HepG2 (cell line): ENCODE data around the gene SHBG. TPM values are rescaled to one million over a fixed set of nuclear protein-coding genes. Genes with fewer than 3 reads are reported as not detected.

Experiments
- BHLHE40 ChIP-seq: IDR thresholded peaks from 2 replicates; pipeline ENCODE4 v1.6.1; 2011; ENCODE audit warnings: low read length, improper control_type of control experiment
- BRCA1 ChIP-seq: sonication (generic); formaldehyde crosslinking; IDR thresholded peaks from 2 replicates; pipeline ENCODE4 v1.4.0; 2020; ENCODE audit warnings: missing genetic modification reagents
- FOXC1 ChIP-seq: sonication (generic); formaldehyde crosslinking; IDR thresholded peaks from 2 replicates; pipeline ENCODE4 v1.8.0; 2022; ENCODE audit warnings: mild to moderate bottlenecking, missing genetic modification reagents, borderline replicate concordance
- MAFK ChIP-seq, 2 experiments: IDR thresholded peaks in 1 of 2; conservative IDR thresholded peaks in 1 of 2; 2 replicates each; pipeline ENCODE4 v1.6.1; 2011; ENCODE audit warnings: improper control_type of control experiment in 2 of 2, low read length in 2 of 2
- MXD4 ChIP-seq: IDR thresholded peaks from 2 replicates; pipeline ENCODE4 v1.6.1; 2016; ENCODE audit warnings: mild to moderate bottlenecking, missing biosample characterization, missing genetic modification reagents
- NFIB ChIP-seq: sonication (generic); formaldehyde crosslinking; IDR thresholded peaks from 2 replicates; pipeline ENCODE4 v1.9.0; 2021; ENCODE audit warnings: missing genetic modification reagents, mild to moderate bottlenecking, borderline replicate concordance
- NR2F2 ChIP-seq: IDR thresholded peaks from 2 replicates; pipeline ENCODE4 v1.6.1; 2012; ENCODE audit warnings: low read depth, inconsistent platforms, borderline replicate concordance
- POLR2A ChIP-seq, 2 experiments: IDR thresholded peaks; 2 replicates each; pipeline ENCODE4 v1.6.1; 2011; ENCODE audit warnings: low read depth in 2 of 2, low read length in 2 of 2, mild to moderate bottlenecking in 1 of 2, moderate library complexity in 1 of 2; ENCODE audit not compliant: insufficient read depth in 1 of 2
- RFX5 ChIP-seq: IDR thresholded peaks from 2 replicates; pipeline ENCODE4 v1.6.1; 2011; ENCODE audit warnings: low read depth, low read length, improper control_type of control experiment
- SOX13 ChIP-seq, 3 experiments: fragments of 450-650 bp in 1 of 3; sonication (generic) in 1 of 3; formaldehyde crosslinking in 1 of 3; IDR thresholded peaks in 2 of 3; conservative IDR thresholded peaks in 1 of 3; 2 replicates each; pipeline versions ENCODE4 v1.5.0 to v1.6.1; 2016 to 2020; ENCODE audit warnings: antibody characterized with exemption in 1 of 3, mild to moderate bottlenecking in 1 of 3, missing compliant biosample characterization in 1 of 3, missing genetic modification reagents in 1 of 3, moderate library complexity in 1 of 3
- SRSF4 ChIP-seq: fragments of 200-400 bp; formaldehyde crosslinking; IDR thresholded peaks from one replicate; pipeline ENCODE4 v1.6.1; 2018; ENCODE audit warnings: mild to moderate bottlenecking, low read depth, low read length, moderate library complexity; ENCODE audit not compliant: poor library complexity, severe bottlenecking
- SRSF9 ChIP-seq: fragments of 200-400 bp; formaldehyde crosslinking; IDR thresholded peaks from 2 replicates; pipeline ENCODE4 v1.6.1; 2018; ENCODE audit warnings: borderline replicate concordance, mild to moderate bottlenecking, low read depth, low read length; ENCODE audit not compliant: insufficient read depth, poor library complexity, severe bottlenecking
- WIZ ChIP-seq: sonication (generic); formaldehyde crosslinking; IDR thresholded peaks from 2 replicates; pipeline ENCODE4 v1.5.1; 2020; ENCODE audit warnings: mild to moderate bottlenecking, missing genetic modification reagents
- YY1 ChIP-seq: IDR thresholded peaks from 2 replicates; pipeline ENCODE4 v1.6.1; 2011; ENCODE audit warnings: low read length, low read depth, moderate library complexity, mild to moderate bottlenecking; ENCODE audit not compliant: insufficient read depth, insufficient replicate concordance
- ZC3H4 ChIP-seq: sonication (generic); formaldehyde crosslinking; IDR thresholded peaks from 2 replicates; pipeline ENCODE4 v1.4.0; 2020; ENCODE audit warnings: missing genetic modification reagents, borderline replicate concordance
- ZNF20 ChIP-seq: sonication (generic); formaldehyde crosslinking; IDR thresholded peaks from 2 replicates; pipeline ENCODE4 v1.4.0; 2020; ENCODE audit warnings: mild to moderate bottlenecking, moderate library complexity, missing genetic modification reagents
- ZNF468 ChIP-seq: sonication (generic); formaldehyde crosslinking; IDR thresholded peaks from 2 replicates; pipeline ENCODE4 v1.8.0; 2022; ENCODE audit warnings: mild to moderate bottlenecking, moderate library complexity, missing genetic modification reagents
- ZNF670 ChIP-seq: sonication (generic); formaldehyde crosslinking; IDR thresholded peaks from 2 replicates; pipeline ENCODE4 v1.8.0; 2022; ENCODE audit warnings: mild to moderate bottlenecking, missing genetic modification reagents, borderline replicate concordance
- ZNF678 ChIP-seq: sonication (generic); formaldehyde crosslinking; IDR thresholded peaks from 2 replicates; pipeline ENCODE4 v1.4.0; 2020; ENCODE audit warnings: mild to moderate bottlenecking, missing genetic modification reagents
- ZNF768 ChIP-seq: sonication (generic); formaldehyde crosslinking; IDR thresholded peaks from 2 replicates; pipeline ENCODE4 v1.4.0; 2020; ENCODE audit warnings: missing genetic modification reagents
- polyA plus RNA-seq, 8 experiments: library from polyadenylated mRNA; depleted of rRNA in 3 of 8; stranded (reverse) in 7 of 8; unstranded in 1 of 8; fragments of >200 nt; fragmentation: Illumina TruSeq in 4 of 8; extraction: Trizol in 4 of 8; gene quantifications; 2 replicates each; pipeline versions ENCODE4 v1.2.1 to v1.2.3, GENCODE V29; 2011 to 2016; ENCODE audit warnings: low read depth in 4 of 8, missing spikeins in 1 of 8, mixed read lengths in 1 of 8; ENCODE audit not compliant: insufficient read depth in 1 of 8
- total RNA-seq, 5 experiments: library from RNA; depleted of rRNA; stranded (reverse); fragments of >200 nt; fragmentation: Illumina TruSeq; extraction: Trizol; gene quantifications; 2 replicates each; pipeline ENCODE4 v1.2.3, GENCODE V29; 2016; ENCODE audit warnings: low read depth in 1 of 5
- TF ChIP-seq, protein P1 (sequence below): sonication (generic); formaldehyde crosslinking; IDR thresholded peaks from 2 replicates; pipeline ENCODE4 v1.4.0; 2020; ENCODE audit warnings: missing genetic modification reagents, borderline replicate concordance
- TF ChIP-seq, protein P2 (sequence below): IDR thresholded peaks from 2 replicates; pipeline ENCODE4 v1.6.1; 2012; ENCODE audit warnings: low read length, improper control_type of control experiment
- TF ChIP-seq, protein P3 (sequence below): conservative IDR thresholded peaks from 2 replicates; pipeline ENCODE4 v1.6.1; 2018; ENCODE audit warnings: missing genetic modification reagents

The SHBG gene
- total and polyA plus RNA-seq, 2 of the 13 experiments (the other 11 are each of a cell fraction or from before 2014, with no cell fraction given) = 4.0 to 6.1 TPM

DNA sequence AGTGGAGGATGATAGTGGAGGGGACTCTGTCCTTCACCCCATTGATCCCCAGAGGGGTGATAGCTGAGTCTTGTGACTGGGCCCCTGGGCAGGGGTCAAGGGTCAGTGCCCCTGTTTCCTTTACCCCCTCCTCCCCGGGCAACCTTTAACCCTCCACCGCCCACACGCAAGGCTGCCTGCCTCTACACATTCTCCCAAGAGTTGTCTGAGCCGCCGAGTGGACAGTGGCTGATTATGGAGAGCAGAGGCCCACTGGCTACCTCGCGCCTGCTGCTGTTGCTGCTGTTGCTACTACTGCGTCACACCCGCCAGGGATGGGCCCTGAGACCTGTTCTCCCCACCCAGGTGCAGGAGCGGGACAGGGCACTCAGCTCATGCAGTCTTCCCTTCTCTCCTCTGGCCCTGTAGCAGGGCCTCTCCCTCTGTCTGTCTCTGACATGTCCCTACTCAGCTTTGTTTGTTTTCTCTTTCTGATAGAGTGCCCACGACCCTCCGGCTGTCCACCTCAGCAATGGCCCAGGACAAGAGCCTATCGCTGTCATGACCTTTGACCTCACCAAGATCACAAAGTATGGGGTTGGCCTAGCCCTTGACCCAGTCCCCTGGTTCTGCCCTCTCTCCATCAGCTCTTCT is at the start of gene SHBG (continued):
- peak in 1 of 2 experiments; percentile 39; a peak in 1 of 4 replicates for TF ChIP-seq POLR2A (IDR thresholded peaks at IDR 0.05; ENCODE audit: insufficient read depth in 1 of 2, low read depth in 2 of 2, low read length in 2 of 2)
- no peak for TF ChIP-seq SRSF9
- TF ChIP-seq, protein P1, sequence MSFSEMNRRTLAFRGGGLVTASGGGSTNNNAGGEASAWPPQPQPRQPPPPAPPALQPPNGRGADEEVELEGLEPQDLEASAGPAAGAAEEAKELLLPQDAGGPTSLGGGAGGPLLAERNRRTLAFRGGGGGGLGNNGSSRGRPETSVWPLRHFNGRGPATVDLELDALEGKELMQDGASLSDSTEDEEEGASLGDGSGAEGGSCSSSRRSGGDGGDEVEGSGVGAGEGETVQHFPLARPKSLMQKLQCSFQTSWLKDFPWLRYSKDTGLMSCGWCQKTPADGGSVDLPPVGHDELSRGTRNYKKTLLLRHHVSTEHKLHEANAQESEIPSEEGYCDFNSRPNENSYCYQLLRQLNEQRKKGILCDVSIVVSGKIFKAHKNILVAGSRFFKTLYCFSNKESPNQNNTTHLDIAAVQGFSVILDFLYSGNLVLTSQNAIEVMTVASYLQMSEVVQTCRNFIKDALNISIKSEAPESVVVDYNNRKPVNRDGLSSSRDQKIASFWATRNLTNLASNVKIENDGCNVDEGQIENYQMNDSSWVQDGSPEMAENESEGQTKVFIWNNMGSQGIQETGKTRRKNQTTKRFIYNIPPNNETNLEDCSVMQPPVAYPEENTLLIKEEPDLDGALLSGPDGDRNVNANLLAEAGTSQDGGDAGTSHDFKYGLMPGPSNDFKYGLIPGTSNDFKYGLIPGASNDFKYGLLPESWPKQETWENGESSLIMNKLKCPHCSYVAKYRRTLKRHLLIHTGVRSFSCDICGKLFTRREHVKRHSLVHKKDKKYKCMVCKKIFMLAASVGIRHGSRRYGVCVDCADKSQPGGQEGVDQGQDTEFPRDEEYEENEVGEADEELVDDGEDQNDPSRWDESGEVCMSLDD = peak; percentile 91; the same call in 1 of the 2 replicates
- TF ChIP-seq, protein P2, sequence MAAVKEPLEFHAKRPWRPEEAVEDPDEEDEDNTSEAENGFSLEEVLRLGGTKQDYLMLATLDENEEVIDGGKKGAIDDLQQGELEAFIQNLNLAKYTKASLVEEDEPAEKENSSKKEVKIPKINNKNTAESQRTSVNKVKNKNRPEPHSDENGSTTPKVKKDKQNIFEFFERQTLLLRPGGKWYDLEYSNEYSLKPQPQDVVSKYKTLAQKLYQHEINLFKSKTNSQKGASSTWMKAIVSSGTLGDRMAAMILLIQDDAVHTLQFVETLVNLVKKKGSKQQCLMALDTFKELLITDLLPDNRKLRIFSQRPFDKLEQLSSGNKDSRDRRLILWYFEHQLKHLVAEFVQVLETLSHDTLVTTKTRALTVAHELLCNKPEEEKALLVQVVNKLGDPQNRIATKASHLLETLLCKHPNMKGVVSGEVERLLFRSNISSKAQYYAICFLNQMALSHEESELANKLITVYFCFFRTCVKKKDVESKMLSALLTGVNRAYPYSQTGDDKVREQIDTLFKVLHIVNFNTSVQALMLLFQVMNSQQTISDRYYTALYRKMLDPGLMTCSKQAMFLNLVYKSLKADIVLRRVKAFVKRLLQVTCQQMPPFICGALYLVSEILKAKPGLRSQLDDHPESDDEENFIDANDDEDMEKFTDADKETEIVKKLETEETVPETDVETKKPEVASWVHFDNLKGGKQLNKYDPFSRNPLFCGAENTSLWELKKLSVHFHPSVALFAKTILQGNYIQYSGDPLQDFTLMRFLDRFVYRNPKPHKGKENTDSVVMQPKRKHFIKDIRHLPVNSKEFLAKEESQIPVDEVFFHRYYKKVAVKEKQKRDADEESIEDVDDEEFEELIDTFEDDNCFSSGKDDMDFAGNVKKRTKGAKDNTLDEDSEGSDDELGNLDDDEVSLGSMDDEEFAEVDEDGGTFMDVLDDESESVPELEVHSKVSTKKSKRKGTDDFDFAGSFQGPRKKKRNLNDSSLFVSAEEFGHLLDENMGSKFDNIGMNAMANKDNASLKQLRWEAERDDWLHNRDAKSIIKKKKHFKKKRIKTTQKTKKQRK = no peak
- TF ChIP-seq ZNF678 (CRISPR knock-in tag) = no peak
- no peak for TF ChIP-seq ZNF468 (CRISPR knock-in tag)
- TF ChIP-seq YY1 = no peak
- TF ChIP-seq, protein P3, sequence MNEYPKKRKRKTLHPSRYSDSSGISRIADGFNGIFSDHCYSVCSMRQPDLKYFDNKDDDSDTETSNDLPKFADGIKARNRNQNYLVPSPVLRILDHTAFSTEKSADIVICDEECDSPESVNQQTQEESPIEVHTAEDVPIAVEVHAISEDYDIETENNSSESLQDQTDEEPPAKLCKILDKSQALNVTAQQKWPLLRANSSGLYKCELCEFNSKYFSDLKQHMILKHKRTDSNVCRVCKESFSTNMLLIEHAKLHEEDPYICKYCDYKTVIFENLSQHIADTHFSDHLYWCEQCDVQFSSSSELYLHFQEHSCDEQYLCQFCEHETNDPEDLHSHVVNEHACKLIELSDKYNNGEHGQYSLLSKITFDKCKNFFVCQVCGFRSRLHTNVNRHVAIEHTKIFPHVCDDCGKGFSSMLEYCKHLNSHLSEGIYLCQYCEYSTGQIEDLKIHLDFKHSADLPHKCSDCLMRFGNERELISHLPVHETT (CRISPR knock-in tag) = no peak
- TF ChIP-seq ZNF768 (CRISPR knock-in tag) = no peak
- no peak for TF ChIP-seq BRCA1 (CRISPR knock-in tag)
- TF ChIP-seq RFX5 = no peak
- TF ChIP-seq BHLHE40 = no peak
- peak; percentile 85 for TF ChIP-seq NR2F2
- no peak for TF ChIP-seq WIZ (CRISPR knock-in tag)
- no peak for TF ChIP-seq ZC3H4
- no peak for TF ChIP-seq SOX13 (IDR thresholded peaks at IDR 0.05)
- TF ChIP-seq SOX13 (CRISPR knock-in tag; conservative IDR thresholded peaks at IDR 0.05 in 1 of 2, IDR thresholded peaks at IDR 0.05 in 1 of 2) = no peak
- no peak for TF ChIP-seq NFIB (CRISPR knock-in tag)
- TF ChIP-seq MAFK (conservative IDR thresholded peaks at IDR 0.05 in 1 of 2, IDR thresholded peaks at IDR 0.05 in 1 of 2; ENCODE audit: low read length in 2 of 2) = no peak
- TF ChIP-seq ZNF670 = no peak
- no peak for TF ChIP-seq MXD4
- no peak for TF ChIP-seq ZNF20 (CRISPR knock-in tag)
- no peak for TF ChIP-seq SRSF4
- TF ChIP-seq FOXC1 = no peak
